Measurements from ENCODE around the gene POGLUT2. TPM values are rescaled to one million over a fixed set of nuclear protein-coding genes. Genes with fewer than 3 reads are reported as not detected.
"Not testable (repeated sequence)": the region's sequence is repeated elsewhere in the genome, so short reads cannot be mapped to it uniquely, and the experiment has no call there.

Gene POGLUT2
- total RNA-seq, 1 donor from 2014 or later: 32.9 TPM

- no peak overlapping the region for H3K4me3 Mint-ChIP-seq (ENCODE audit: unreplicated experiment)
- H3K9me3 Mint-ChIP-seq (ENCODE audit: unreplicated experiment): no peaks in the 10 kb centered on the region
- no peak for TF ChIP-seq CTCF (IDR thresholded peaks at IDR 0.05)
- DNase-seq (ENCODE audit: extremely low spot score, unreplicated experiment): no peak
- no peak overlapping the region for H3K27ac Mint-ChIP-seq (ENCODE audit: unreplicated experiment)
- peaks cover 12% of the 10 kb centered on the region for H3K4me1 Mint-ChIP-seq (ENCODE audit: unreplicated experiment)
- no peaks in the 10 kb centered on the region for H3K27me3 Mint-ChIP-seq (ENCODE audit: unreplicated experiment)
- H3K36me3 Mint-ChIP-seq (ENCODE audit: unreplicated experiment): peaks cover 26% of the 10 kb centered on the region
Measured at GRCh38 chr13:102793611-102794355, 5.0 kb downstream of the POGLUT2 start.

GRCh38 chr13:102792396-102792795 is 6.4 kb downstream of the POGLUT2 start:
- Mint-ChIP-seq H3K27me3 (ENCODE audit: unreplicated experiment) (no peaks in the 10 kb centered on the region), H3K27ac (ENCODE audit: unreplicated experiment) (no peak overlapping the region), H3K4me1 (ENCODE audit: unreplicated experiment) (peaks cover 6% of the 10 kb centered on the region), H3K9me3 (ENCODE audit: unreplicated experiment) (no peaks in the 10 kb centered on the region), H3K4me3 (ENCODE audit: unreplicated experiment) (no peak overlapping the region), H3K36me3 (ENCODE audit: unreplicated experiment) (peaks cover 36% of the 10 kb centered on the region)
- no peak for TF ChIP-seq CTCF (IDR thresholded peaks at IDR 0.05)
- no peak for DNase-seq (ENCODE audit: extremely low spot score, unreplicated experiment)

- H3K4me3 Mint-ChIP-seq (ENCODE audit: unreplicated experiment): no peak overlapping the region
- no peaks in the 10 kb centered on the region for H3K27me3 Mint-ChIP-seq (ENCODE audit: unreplicated experiment)
- DNase-seq (ENCODE audit: extremely low spot score, unreplicated experiment): no peak
- H3K4me1 Mint-ChIP-seq (ENCODE audit: unreplicated experiment): no peaks in the 10 kb centered on the region
- no peak overlapping the region for H3K27ac Mint-ChIP-seq (ENCODE audit: unreplicated experiment)
- TF ChIP-seq CTCF (IDR thresholded peaks at IDR 0.05): no peak
- peaks cover 38% of the 10 kb centered on the region for H3K36me3 Mint-ChIP-seq (ENCODE audit: unreplicated experiment)
- no peaks in the 10 kb centered on the region for H3K9me3 Mint-ChIP-seq (ENCODE audit: unreplicated experiment)
Measured at GRCh38 chr13:102788683-102789082, 10.1 kb downstream of the POGLUT2 start.

GRCh38 chr13:102784483-102784882 is 14.3 kb downstream of the POGLUT2 start:
- no peaks in the 10 kb centered on the region for H3K27me3 Mint-ChIP-seq (ENCODE audit: unreplicated experiment)
- TF ChIP-seq CTCF (IDR thresholded peaks at IDR 0.05): no peak
- peaks cover 27% of the 10 kb centered on the region for H3K36me3 Mint-ChIP-seq (ENCODE audit: unreplicated experiment)
- H3K4me1 Mint-ChIP-seq (ENCODE audit: unreplicated experiment): no peaks in the 10 kb centered on the region
- H3K27ac Mint-ChIP-seq (ENCODE audit: unreplicated experiment): no peak overlapping the region
- no peak for DNase-seq (ENCODE audit: extremely low spot score, unreplicated experiment)
- peaks cover 4% of the 10 kb centered on the region for H3K9me3 Mint-ChIP-seq (ENCODE audit: unreplicated experiment)
- H3K4me3 Mint-ChIP-seq (ENCODE audit: unreplicated experiment): no peak overlapping the region

- Mint-ChIP-seq H3K27me3 (ENCODE audit: unreplicated experiment) (no peaks in the 10 kb centered on the region), H3K4me3 (ENCODE audit: unreplicated experiment) (no peak overlapping the region), H3K27ac (ENCODE audit: unreplicated experiment) (no peak overlapping the region), H3K9me3 (ENCODE audit: unreplicated experiment) (peaks cover 4% of the 10 kb centered on the region), H3K36me3 (ENCODE audit: unreplicated experiment) (peaks cover 10% of the 10 kb centered on the region), H3K4me1 (ENCODE audit: unreplicated experiment) (no peaks in the 10 kb centered on the region)
- no peak for TF ChIP-seq CTCF (IDR thresholded peaks at IDR 0.05)
- no peak for DNase-seq (ENCODE audit: extremely low spot score, unreplicated experiment)
Measured at GRCh38 chr13:102781591-102781990, 17.2 kb downstream of the POGLUT2 start.

GRCh38 chr13:102780656-102781055 is 18.1 kb downstream of the POGLUT2 start:
- not testable (repeated sequence) for H3K9me3 Mint-ChIP-seq (ENCODE audit: unreplicated experiment); H3K36me3 Mint-ChIP-seq (ENCODE audit: unreplicated experiment); H3K27me3 Mint-ChIP-seq (ENCODE audit: unreplicated experiment); DNase-seq (ENCODE audit: extremely low spot score, unreplicated experiment); H3K4me1 Mint-ChIP-seq (ENCODE audit: unreplicated experiment); H3K4me3 Mint-ChIP-seq (ENCODE audit: unreplicated experiment); H3K27ac Mint-ChIP-seq (ENCODE audit: unreplicated experiment)
